Neural cell (in vitro differentiated cells): ENCODE results near the gene EGLN1. TPM values are rescaled to one million over a fixed set of nuclear protein-coding genes. Genes with fewer than 3 reads are reported as not detected.

ENCODE experiments used
- H2AFZ ChIP-seq: fragments of 200-600, 300-800 bp; sonication (generic), shearing (Covaris generic); 2 replicates; pipeline ENCODE4 v1.6.0; 2014; ENCODE audit warnings: low read depth, mild to moderate bottlenecking, antibody characterized with exemption, low read length, moderate library complexity
- H3F3A ChIP-seq: fragments of 200-600 bp; shearing (Covaris generic); 2 replicates; pipeline ENCODE4 v1.6.1; 2016; ENCODE audit warnings: mild to moderate bottlenecking, moderate library complexity, mixed read lengths, antibody characterized with exemption, low read length; ENCODE audit not compliant: insufficient read depth, poor library complexity, severe bottlenecking
- H3K27ac ChIP-seq: fragments of 200-600, 300-800 bp; sonication (generic), shearing (Covaris generic); 2 replicates; pipeline ENCODE4 v1.5.1; 2014; ENCODE audit warnings: mild to moderate bottlenecking, low read length, moderate library complexity
- H3K27me3 ChIP-seq: fragments of 300-800, 200-600 bp; sonication (generic), shearing (Covaris generic); 2 replicates; pipeline ENCODE4 v1.6.0; 2014; ENCODE audit warnings: mild to moderate bottlenecking, low read depth, low read length, moderate library complexity; ENCODE audit not compliant: insufficient read depth
- H3K36me3 ChIP-seq: fragments of 300-800, 200-600 bp; sonication (generic), shearing (Covaris generic); 2 replicates; pipeline ENCODE4 v1.5.1; 2014; ENCODE audit warnings: mild to moderate bottlenecking, antibody characterized with exemption, low read length, moderate library complexity; ENCODE audit not compliant: insufficient read depth
- H3K4me2 ChIP-seq: fragments of 300-800, 200-600 bp; sonication (generic), shearing (Covaris generic); 2 replicates; pipeline ENCODE4 v1.6.0; 2014; ENCODE audit warnings: mild to moderate bottlenecking, low read length
- H3K4me3 ChIP-seq: fragments of 300-800, 200-600 bp; sonication (generic), shearing (Covaris generic); 2 replicates; pipeline ENCODE4 v1.5.1; 2014; ENCODE audit warnings: mild to moderate bottlenecking, low read length, moderate library complexity
- H3K79me2 ChIP-seq: fragments of 200-600 bp; shearing (Covaris generic); replicated peaks from 2 replicates; pipeline ENCODE4 v1.6.0; 2014; ENCODE audit warnings: mild to moderate bottlenecking, low read length, moderate library complexity; ENCODE audit not compliant: insufficient read depth
- H3K9ac ChIP-seq: fragments of 300-800, 200-600 bp; sonication (generic), shearing (Covaris generic); 2 replicates; pipeline ENCODE4 v1.6.1; 2016; ENCODE audit warnings: mild to moderate bottlenecking, low read length, mixed read lengths
- H3K9me2 ChIP-seq: fragments of 200-600 bp; shearing (Covaris generic); 2 replicates; pipeline ENCODE4 v1.6.1; 2016; ENCODE audit warnings: mild to moderate bottlenecking, low read length, mixed read lengths; ENCODE audit not compliant: insufficient read depth
- H3K9me3 ChIP-seq: fragments of 200-600, 300-800 bp; sonication (generic), shearing (Covaris generic); 2 replicates; pipeline ENCODE4 v1.6.1; 2016; ENCODE audit warnings: mild to moderate bottlenecking, mixed run types, low read length, moderate library complexity, mixed read lengths
- H4K20me1 ChIP-seq: fragments of 200-600 bp; shearing (Covaris generic); 2 replicates; pipeline ENCODE4 v1.6.1; 2016; ENCODE audit warnings: mild to moderate bottlenecking, mixed run types; ENCODE audit not compliant: insufficient read depth
- CTCF ChIP-seq: fragments of 450-650 bp; IDR thresholded peaks from 2 replicates; pipeline ENCODE4 v1.5.1; 2014; ENCODE audit warnings: antibody characterized with exemption, mild to moderate bottlenecking, moderate library complexity; ENCODE audit not compliant: poor library complexity, severe bottlenecking
- EP300 ChIP-seq: fragments of 450-650 bp; conservative IDR thresholded peaks from 2 replicates; pipeline ENCODE4 v1.6.1; 2014; ENCODE audit warnings: antibody characterized with exemption, mild to moderate bottlenecking, moderate library complexity; ENCODE audit not compliant: poor library complexity, severe bottlenecking
- EZH2 ChIP-seq: fragments of 200-600, 300-800 bp; shearing (Covaris generic), sonication (generic); IDR thresholded peaks from 2 replicates; pipeline ENCODE4 v1.6.1; 2014; ENCODE audit warnings: antibody characterized with exemption, low read length, borderline replicate concordance, mild to moderate bottlenecking; ENCODE audit not compliant: insufficient read depth, poor library complexity, severe bottlenecking
- MXI1 ChIP-seq: fragments of 450-650 bp; conservative IDR thresholded peaks from 2 replicates; pipeline ENCODE4 v1.6.1; 2014; ENCODE audit warnings: antibody characterized with exemption, mild to moderate bottlenecking; ENCODE audit not compliant: poor library complexity, severe bottlenecking
- POLR2AphosphoS5 ChIP-seq: IDR thresholded peaks from 2 replicates; pipeline ENCODE4 v1.6.1; 2012
- RAD21 ChIP-seq: fragments of 450-650 bp; conservative IDR thresholded peaks from 2 replicates; pipeline ENCODE4 v1.6.1; 2014; ENCODE audit warnings: antibody characterized with exemption, mild to moderate bottlenecking, moderate library complexity
- REST ChIP-seq: IDR thresholded peaks from 2 replicates; pipeline ENCODE4 v1.6.1; 2012; ENCODE audit warnings: borderline replicate concordance
- SMC3 ChIP-seq: fragments of 450-650 bp; conservative IDR thresholded peaks from 2 replicates; pipeline ENCODE4 v1.6.1; 2014; ENCODE audit warnings: antibody characterized with exemption, mild to moderate bottlenecking, moderate library complexity; ENCODE audit not compliant: poor library complexity
- TAF1 ChIP-seq: IDR thresholded peaks from 2 replicates; pipeline ENCODE4 v1.6.1; 2012; ENCODE audit warnings: low read depth
- polyA plus RNA-seq: library from polyadenylated mRNA; depleted of rRNA; stranded (reverse); fragments of >200 nt; gene quantifications from 2 replicates; pipeline ENCODE4 v1.2.3, GENCODE V29; 2014

The EGLN1 gene
- polyA plus RNA-seq, 1 donor from 2014 or later = 33.2 TPM

GRCh38 chr1:231407049-231407448, 15.0 kb downstream of the EGLN1 start:
- peaks cover 10% of the 10 kb centered on the region for H3K36me3 ChIP-seq
- H3K9ac ChIP-seq = no peak overlapping the region
- no peaks in the 10 kb centered on the region for H3K9me2 ChIP-seq
- H3K4me3 ChIP-seq = no peak overlapping the region
- no peaks in the 10 kb centered on the region for H3K9me3 ChIP-seq
- no peak overlapping the region for H3K4me2 ChIP-seq
- no peak overlapping the region for H2AFZ ChIP-seq
- peaks cover 37% of the 10 kb centered on the region for H3K79me2 ChIP-seq
- no peaks in the 10 kb centered on the region for H3F3A ChIP-seq
- H4K20me1 ChIP-seq = no peaks in the 10 kb centered on the region
- H3K27me3 ChIP-seq = no peaks in the 10 kb centered on the region
- no peak for TF ChIP-seq CTCF
- TF ChIP-seq POLR2AphosphoS5 = no peak
- no peak for TF ChIP-seq EZH2
- TF ChIP-seq SMC3 = no peak
- no peak for TF ChIP-seq REST
- no peak for TF ChIP-seq TAF1
- TF ChIP-seq RAD21 = no peak
- no peak for TF ChIP-seq EP300
- TF ChIP-seq MXI1 = no peak
- no peak overlapping the region for H3K27ac ChIP-seq

GRCh38 chr1:231404318-231404717, 17.8 kb downstream of the EGLN1 start:
- TF ChIP-seq POLR2AphosphoS5 (no peak), MXI1 (no peak), EZH2 (no peak), CTCF (no peak), TAF1 (no peak), RAD21 (no peak), REST (no peak), EP300 (no peak), SMC3 (no peak)
- no peak overlapping the region for H3K27ac ChIP-seq
- no peaks in the 10 kb centered on the region for H3F3A ChIP-seq
- H4K20me1 ChIP-seq = no peaks in the 10 kb centered on the region
- H3K4me2 ChIP-seq = no peak overlapping the region
- H3K27me3 ChIP-seq = no peaks in the 10 kb centered on the region
- H3K9ac ChIP-seq = no peak overlapping the region
- peaks cover 28% of the 10 kb centered on the region for H3K79me2 ChIP-seq
- no peak overlapping the region for H2AFZ ChIP-seq
- H3K9me2 ChIP-seq = no peaks in the 10 kb centered on the region
- H3K4me3 ChIP-seq = no peak overlapping the region
- peaks cover 10% of the 10 kb centered on the region for H3K36me3 ChIP-seq
- H3K9me3 ChIP-seq = no peaks in the 10 kb centered on the region
